WTC11 (cell line): ENCODE data around the gene CCDC117. TPM values are rescaled to one million over a fixed set of nuclear protein-coding genes. Genes with fewer than 3 reads are reported as not detected.

Source experiments
- ATAC-seq: fragments of 200-7000 bp; cut with Tn5 transposase; 2 replicates; pipeline ENCODE4 v1.10.0; 2021; ENCODE audit warnings: mild to moderate bottlenecking, moderate library complexity
- CTCF ChIA-PET: fragments of 300-600 bp; sonication (Branson Sonifier 250); formaldehyde crosslinking; loops from one replicate; lab custom pipeline; 2021; ENCODE audit warnings: antibody characterized with exemption; lab: Charles Lee
- POLR2A ChIA-PET: fragments of 350-600 bp; sonication (Branson Sonifier 250); formaldehyde crosslinking; loops from one replicate; lab custom pipeline; 2021; ENCODE audit warnings: antibody characterized with exemption; lab: Charles Lee
- DNase-seq: peaks from one replicate; pipeline ENCODE4 v3.0.0; 2021; ENCODE audit warnings: low spot score
- H3K27ac Mint-ChIP-seq: 2 replicates; pipeline ENCODE4 v1.8.0; 2021; ENCODE audit warnings: mixed read lengths
- H3K27me3 Mint-ChIP-seq: 2 replicates; pipeline ENCODE4 v1.8.0; 2021; ENCODE audit warnings: low read depth, mild to moderate bottlenecking, moderate library complexity, mixed read lengths
- H3K36me3 Mint-ChIP-seq: 2 replicates; pipeline ENCODE4 v1.8.0; 2021; ENCODE audit warnings: mixed read lengths
- H3K4me1 Mint-ChIP-seq: 2 replicates; pipeline ENCODE4 v1.8.0; 2022; ENCODE audit warnings: mixed read lengths
- H3K4me3 Mint-ChIP-seq: 2 replicates; pipeline ENCODE4 v1.8.0; 2021; ENCODE audit warnings: mild to moderate bottlenecking, moderate library complexity, mixed read lengths
- H3K9me3 Mint-ChIP-seq: 2 replicates; pipeline ENCODE4 v1.8.0; 2021; ENCODE audit warnings: mixed read lengths
- ATF2 ChIP-seq: sonication (generic); formaldehyde crosslinking; IDR thresholded peaks from 2 replicates; pipeline ENCODE4 v1.8.1; 2022; ENCODE audit warnings: low read depth, missing genetic modification reagents, borderline replicate concordance
- CTCF ChIP-seq: fragments of 200-600 bp; IDR thresholded peaks from 2 replicates; pipeline ENCODE4 v1.8.0; 2022; ENCODE audit warnings: antibody characterized with exemption
- E2F4 ChIP-seq: sonication (generic); formaldehyde crosslinking; IDR thresholded peaks from 2 replicates; pipeline ENCODE4 v1.8.1; 2022; ENCODE audit warnings: low read depth, mild to moderate bottlenecking, moderate library complexity, missing genetic modification reagents, borderline replicate concordance
- GABPB1 ChIP-seq: sonication (generic); formaldehyde crosslinking; IDR thresholded peaks from 2 replicates; pipeline ENCODE4 v1.8.1; 2023; ENCODE audit warnings: mild to moderate bottlenecking, missing genetic modification reagents
- GRHL2 ChIP-seq: fragments of 250-450 bp; sonication (Bioruptor Pico); IDR thresholded peaks from 2 replicates; pipeline ENCODE4 v1.8.0; 2022; ENCODE audit warnings: mild to moderate bottlenecking, moderate library complexity; ENCODE audit not compliant: insufficient replicate concordance, severe bottlenecking
- GTF2I ChIP-seq: fragments of 250-450 bp; sonication (Bioruptor Pico); conservative IDR thresholded peaks from 2 replicates; pipeline ENCODE4 v1.4.0; 2021; ENCODE audit warnings: mild to moderate bottlenecking
- MAX ChIP-seq: sonication (generic); formaldehyde crosslinking; IDR thresholded peaks from 2 replicates; pipeline ENCODE4 v1.8.0; 2022; ENCODE audit warnings: mild to moderate bottlenecking, missing genetic modification reagents
- MYBL2 ChIP-seq: sonication (generic); formaldehyde crosslinking; IDR thresholded peaks from 2 replicates; pipeline ENCODE4 v1.8.1; 2023; ENCODE audit warnings: mild to moderate bottlenecking, moderate library complexity, missing genetic modification reagents
- NR3C1 ChIP-seq: sonication (generic); formaldehyde crosslinking; conservative IDR thresholded peaks from 2 replicates; pipeline ENCODE4 v1.8.1; 2023; ENCODE audit warnings: low read depth, mild to moderate bottlenecking, missing genetic modification reagents
- OVOL2 ChIP-seq: fragments of 250-450 bp; sonication (Bioruptor Pico); IDR thresholded peaks from 2 replicates; pipeline ENCODE4 v1.9.0; 2021; ENCODE audit warnings: mild to moderate bottlenecking, borderline replicate concordance
- TEAD1 ChIP-seq: sonication (generic); formaldehyde crosslinking; IDR thresholded peaks from 2 replicates; pipeline ENCODE4 v1.8.0; 2022; ENCODE audit warnings: mild to moderate bottlenecking, missing genetic modification reagents
- ZMAT4 ChIP-seq: fragments of 250-450 bp; sonication (Bioruptor Pico); IDR thresholded peaks from 2 replicates; pipeline ENCODE4 v1.9.0; 2021; ENCODE audit warnings: mild to moderate bottlenecking
- ZNF263 ChIP-seq: sonication (generic); formaldehyde crosslinking; IDR thresholded peaks from 2 replicates; pipeline ENCODE4 v1.8.1; 2022; ENCODE audit warnings: low read depth, mild to moderate bottlenecking, moderate library complexity, missing genetic modification reagents
- ZNF416 ChIP-seq: fragments of 250-450 bp; sonication (Bioruptor Pico); IDR thresholded peaks from 2 replicates; pipeline ENCODE4 v1.9.0; 2021; ENCODE audit warnings: mild to moderate bottlenecking, inconsistent platforms
- ZNF671 ChIP-seq: fragments of 250-450 bp; sonication (Bioruptor Pico); IDR thresholded peaks from 2 replicates; pipeline ENCODE4 v1.8.0; 2021; ENCODE audit warnings: mild to moderate bottlenecking
- total RNA-seq: library from RNA; stranded (reverse); gene quantifications from 3 replicates; pipeline ENCODE4 v1.2.3, GENCODE V29; 2021
- TF ChIP-seq, protein P1 (sequence below): sonication (generic); formaldehyde crosslinking; IDR thresholded peaks from 2 replicates; pipeline ENCODE4 v1.8.0; 2023; ENCODE audit warnings: mild to moderate bottlenecking, missing genetic modification reagents

Gene CCDC117
- total RNA-seq, 1 experiment from 2014 or later = 39.0 TPM

GRCh38 chr22:28815729-28816128, 43.2 kb downstream of the CCDC117 start (continued):
- TF ChIP-seq GRHL2 (CRISPR knock-in tag) = no peak
- no peak for TF ChIP-seq E2F4 (CRISPR knock-in tag)

DNA sequence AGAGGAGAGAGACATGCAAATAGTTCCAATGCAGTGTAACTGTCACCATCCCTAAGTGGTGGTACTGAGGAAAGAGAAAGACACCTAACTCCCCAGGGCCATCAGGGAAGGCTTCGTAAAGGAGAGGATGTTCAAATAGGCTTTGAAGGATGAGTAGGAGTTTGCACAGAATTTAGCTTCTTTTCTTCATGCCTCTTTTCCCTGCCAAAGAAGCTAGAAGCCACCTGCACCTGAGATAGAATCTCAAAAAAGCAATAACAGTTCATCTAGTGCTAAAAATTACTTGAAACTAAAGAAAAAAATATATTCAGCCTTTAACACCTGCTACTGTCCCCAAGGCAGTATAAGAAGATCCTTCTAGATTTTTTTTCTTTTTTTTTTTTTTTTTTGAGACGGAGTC, 44.6 kb downstream of the CCDC117 start:
- TF ChIP-seq ZNF671 (CRISPR knock-in tag) (no peak), GTF2I (CRISPR knock-in tag) (no peak), TEAD1 (no peak), NR3C1 (no peak)
- ChIA-PET CTCF (no interaction called here), POLR2A (no interaction called here)
- H3K27ac Mint-ChIP-seq = no peak overlapping the region
- DNase-seq (no peak), ATAC-seq (no peak)
- H3K36me3 Mint-ChIP-seq = no peaks in the 10 kb centered on the region
- H3K4me1 Mint-ChIP-seq = peaks cover 19% of the 10 kb centered on the region
- no peak overlapping the region for H3K4me3 Mint-ChIP-seq
- H3K27me3 Mint-ChIP-seq = no peaks in the 10 kb centered on the region
- H3K9me3 Mint-ChIP-seq = no peaks in the 10 kb centered on the region

DNA sequence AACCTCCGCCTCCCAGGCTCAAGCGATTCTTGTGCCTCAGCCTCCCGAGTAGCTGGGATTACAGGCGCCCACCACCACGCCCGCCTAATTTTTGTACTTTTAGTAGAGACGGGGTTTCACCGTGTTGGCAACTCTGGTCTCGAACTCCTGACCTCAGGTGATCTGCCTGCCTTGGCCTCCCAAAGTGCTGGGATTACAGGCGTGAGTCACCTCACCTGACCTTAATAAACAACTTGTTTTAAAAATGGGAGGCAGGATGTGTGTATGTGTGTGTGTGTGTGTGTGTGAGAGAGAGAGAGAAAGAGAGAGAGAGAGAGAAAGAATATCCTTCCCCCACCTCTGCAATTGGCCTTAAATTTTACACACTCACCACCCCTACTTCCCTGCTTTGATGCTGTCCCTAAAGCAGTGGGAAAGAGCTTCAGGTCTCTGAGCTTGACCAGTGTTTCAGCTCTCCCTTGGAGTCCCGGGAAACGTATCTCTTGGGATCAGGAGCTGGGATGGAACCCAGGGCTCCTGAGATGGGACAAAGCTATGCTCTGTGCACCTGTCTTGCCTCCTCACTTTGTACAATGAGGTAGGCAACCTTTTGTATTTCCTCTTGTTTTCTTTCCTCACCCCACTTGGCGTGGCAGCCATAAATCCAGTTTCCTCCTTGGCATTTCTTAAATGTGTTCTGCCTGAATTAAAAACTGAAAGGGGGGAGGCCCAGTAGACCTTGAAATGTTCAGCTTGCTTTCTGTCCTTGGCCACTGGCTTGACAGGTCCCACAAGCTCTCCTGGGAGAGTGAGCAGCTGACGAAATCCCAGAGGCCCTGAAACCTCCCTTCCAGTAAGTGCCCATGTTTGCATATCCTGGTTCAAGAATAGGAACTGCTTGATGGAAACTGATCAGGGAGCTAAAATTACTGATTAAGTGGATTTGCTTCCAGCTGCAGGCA, 45.7 kb downstream of the CCDC117 start:
- ChIA-PET CTCF (interaction anchor here (0.9 to 1.2 kb wide), 4 partner anchors 9 to 336 kb away, joined by 4 to 7 read pairs (median 4); no protein-coding TSS in a partner anchor), POLR2A (interaction anchor here (2.0 kb wide), 1 partner anchor 18 kb away, joined by 9 read pairs; the partner anchor contains the start of gene XBP1)
- peak; percentile 53 for ATAC-seq

GRCh38 chr22:28819253-28820096, 47.0 kb downstream of the CCDC117 start:
- Mint-ChIP-seq H3K27me3 (no peaks in the 10 kb centered on the region), H3K9me3 (no peaks in the 10 kb centered on the region), H3K36me3 (0 out of 2 replicates have a peak, but pooled peaks cover 2% of the 10 kb centered on the region), H3K4me3 (no peak overlapping the region), H3K4me1 (peaks cover 25% of the 10 kb centered on the region), H3K27ac (peak overlapping the region; percentile 68)
- CTCF ChIA-PET = interaction anchor here (1.1 to 1.3 kb wide), 3 partner anchors 10 to 335 kb away, joined by 5 to 7 read pairs (median 7); no protein-coding TSS in a partner anchor
- POLR2A ChIA-PET = interaction anchor here (0.5 to 2.0 kb wide), 2 partner anchors 19 to 229 kb away, joined by 7 to 9 read pairs; partner anchors contain the start of gene XBP1
- no peak for DNase-seq
- no peak for ATAC-seq
- TF ChIP-seq ZMAT4 = no peak
- TF ChIP-seq MAX = no peak
- no peak for TF ChIP-seq MYBL2 (CRISPR knock-in tag)
- TF ChIP-seq OVOL2 (CRISPR knock-in tag) = no peak
- no peak for TF ChIP-seq ZNF263 (CRISPR knock-in tag)
- TF ChIP-seq, protein P1, sequence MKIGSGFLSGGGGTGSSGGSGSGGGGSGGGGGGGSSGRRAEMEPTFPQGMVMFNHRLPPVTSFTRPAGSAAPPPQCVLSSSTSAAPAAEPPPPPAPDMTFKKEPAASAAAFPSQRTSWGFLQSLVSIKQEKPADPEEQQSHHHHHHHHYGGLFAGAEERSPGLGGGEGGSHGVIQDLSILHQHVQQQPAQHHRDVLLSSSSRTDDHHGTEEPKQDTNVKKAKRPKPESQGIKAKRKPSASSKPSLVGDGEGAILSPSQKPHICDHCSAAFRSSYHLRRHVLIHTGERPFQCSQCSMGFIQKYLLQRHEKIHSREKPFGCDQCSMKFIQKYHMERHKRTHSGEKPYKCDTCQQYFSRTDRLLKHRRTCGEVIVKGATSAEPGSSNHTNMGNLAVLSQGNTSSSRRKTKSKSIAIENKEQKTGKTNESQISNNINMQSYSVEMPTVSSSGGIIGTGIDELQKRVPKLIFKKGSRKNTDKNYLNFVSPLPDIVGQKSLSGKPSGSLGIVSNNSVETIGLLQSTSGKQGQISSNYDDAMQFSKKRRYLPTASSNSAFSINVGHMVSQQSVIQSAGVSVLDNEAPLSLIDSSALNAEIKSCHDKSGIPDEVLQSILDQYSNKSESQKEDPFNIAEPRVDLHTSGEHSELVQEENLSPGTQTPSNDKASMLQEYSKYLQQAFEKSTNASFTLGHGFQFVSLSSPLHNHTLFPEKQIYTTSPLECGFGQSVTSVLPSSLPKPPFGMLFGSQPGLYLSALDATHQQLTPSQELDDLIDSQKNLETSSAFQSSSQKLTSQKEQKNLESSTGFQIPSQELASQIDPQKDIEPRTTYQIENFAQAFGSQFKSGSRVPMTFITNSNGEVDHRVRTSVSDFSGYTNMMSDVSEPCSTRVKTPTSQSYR = no peak
- TF ChIP-seq ZNF416 (CRISPR knock-in tag) = no peak
- no peak for TF ChIP-seq ATF2
- TF ChIP-seq, all 79 proteins: peak for 0

More for the DNA sequence above, 45.7 kb downstream of the CCDC117 start:
- no peak for DNase-seq
- Mint-ChIP-seq H3K27me3 (no peaks in the 10 kb centered on the region), H3K9me3 (no peaks in the 10 kb centered on the region), H3K36me3 (0 out of 2 replicates have a peak, but pooled peaks cover 2% of the 10 kb centered on the region), H3K4me3 (no peak overlapping the region), H3K4me1 (peaks cover 23% of the 10 kb centered on the region), H3K27ac (peak overlapping the region; percentile 88)
- TF ChIP-seq CTCF (no peak), GABPB1 (CRISPR knock-in tag) (peak; percentile 97)
